RWPE1 (cell line): ENCODE measurements around the gene PALD1.

Experiments
- CTCF ChIA-PET: fragments of 350-600 bp; sonication (Branson Sonifier 250); formaldehyde crosslinking; extraction: SDS; loops from one replicate; lab custom pipeline; 2021; lab: Yijun Ruan, JAX
- POLR2A ChIA-PET: fragments of 400-600 bp; formaldehyde crosslinking; extraction: SDS; loops from one replicate; lab custom pipeline; 2020; ENCODE audit warnings: antibody characterized with exemption; ENCODE audit not compliant: low non-redundant PET; lab: Yijun Ruan, JAX
- DNase-seq: peaks from one replicate; pipeline ENCODE4 v3.0.0; 2012; ENCODE audit warnings: low spot score
- H3K27ac ChIP-seq: fragments of 450-650 bp; 2 replicates; pipeline ENCODE4 v1.5.1; 2017
- TF ChIP-seq, protein P1 (sequence below): fragments of 450-650 bp; conservative IDR thresholded peaks from 2 replicates; pipeline ENCODE4 v1.5.1; 2017; ENCODE audit warnings: low read depth, mild to moderate bottlenecking

Gene PALD1

DNA sequence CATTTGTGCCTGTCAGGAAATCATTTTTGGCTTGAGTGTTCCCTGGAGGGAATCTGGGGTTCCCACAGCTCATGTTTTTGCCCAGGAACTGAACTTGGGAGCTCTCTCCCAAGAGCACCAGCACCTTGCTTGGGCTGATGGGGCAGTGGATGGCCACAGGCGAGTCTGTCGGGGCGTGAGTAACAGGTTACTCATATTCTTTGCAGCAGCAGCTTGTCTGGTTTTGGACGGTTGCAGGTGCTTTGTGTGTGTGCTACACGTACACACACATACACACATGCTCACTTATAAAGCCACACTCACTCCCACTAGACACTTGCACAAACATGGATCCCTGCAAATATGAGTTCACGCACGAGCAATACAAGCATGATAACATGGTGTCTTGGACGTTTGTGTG, 2.9 kb upstream of the PALD1 start:
- CTCF ChIA-PET = interaction anchor here (0.5 to 3.6 kb wide), 6 partner anchors 14 to 772 kb away, joined by 3 to 18 read pairs (median 3); no protein-coding TSS in a partner anchor

DNA sequence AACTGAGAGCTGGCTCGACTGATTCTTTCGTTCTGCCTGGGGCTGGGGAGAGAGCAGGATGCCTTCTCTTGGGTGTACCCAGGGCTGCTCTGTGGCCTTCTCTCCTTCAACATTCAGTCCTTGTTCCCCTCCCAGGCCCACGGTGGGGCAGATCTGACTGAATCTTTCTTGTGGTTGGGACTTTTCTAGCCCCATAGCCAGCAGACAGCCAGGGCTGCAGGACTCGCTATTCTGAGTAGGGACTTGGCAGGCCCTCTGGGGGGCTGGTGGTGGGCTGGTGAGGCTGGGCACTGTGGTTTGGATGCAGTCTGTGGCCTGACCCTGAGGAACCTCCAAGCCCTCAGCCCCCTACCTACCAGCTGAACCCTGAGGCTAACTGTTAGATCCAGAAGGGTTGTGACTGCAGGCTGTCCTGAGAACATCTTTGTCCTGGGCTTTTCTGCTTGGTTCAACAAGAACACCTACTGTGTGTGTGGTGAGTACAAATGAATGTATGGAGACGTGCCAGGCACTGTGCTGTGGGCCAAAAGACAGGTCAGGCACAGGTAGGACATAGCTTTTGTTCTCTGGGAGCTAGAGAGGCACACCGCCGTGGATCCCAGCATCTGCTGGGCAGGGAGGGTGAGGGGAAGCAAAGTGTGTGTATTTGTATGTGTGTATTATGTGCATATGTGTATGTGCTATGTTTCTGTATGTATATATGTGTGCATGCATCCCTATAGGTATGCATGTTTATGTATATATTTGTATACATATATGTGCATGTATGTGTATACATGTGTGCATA, 2.1 kb upstream of the PALD1 start:
- TF ChIP-seq, protein P1, sequence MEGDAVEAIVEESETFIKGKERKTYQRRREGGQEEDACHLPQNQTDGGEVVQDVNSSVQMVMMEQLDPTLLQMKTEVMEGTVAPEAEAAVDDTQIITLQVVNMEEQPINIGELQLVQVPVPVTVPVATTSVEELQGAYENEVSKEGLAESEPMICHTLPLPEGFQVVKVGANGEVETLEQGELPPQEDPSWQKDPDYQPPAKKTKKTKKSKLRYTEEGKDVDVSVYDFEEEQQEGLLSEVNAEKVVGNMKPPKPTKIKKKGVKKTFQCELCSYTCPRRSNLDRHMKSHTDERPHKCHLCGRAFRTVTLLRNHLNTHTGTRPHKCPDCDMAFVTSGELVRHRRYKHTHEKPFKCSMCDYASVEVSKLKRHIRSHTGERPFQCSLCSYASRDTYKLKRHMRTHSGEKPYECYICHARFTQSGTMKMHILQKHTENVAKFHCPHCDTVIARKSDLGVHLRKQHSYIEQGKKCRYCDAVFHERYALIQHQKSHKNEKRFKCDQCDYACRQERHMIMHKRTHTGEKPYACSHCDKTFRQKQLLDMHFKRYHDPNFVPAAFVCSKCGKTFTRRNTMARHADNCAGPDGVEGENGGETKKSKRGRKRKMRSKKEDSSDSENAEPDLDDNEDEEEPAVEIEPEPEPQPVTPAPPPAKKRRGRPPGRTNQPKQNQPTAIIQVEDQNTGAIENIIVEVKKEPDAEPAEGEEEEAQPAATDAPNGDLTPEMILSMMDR = no peak
- POLR2A ChIA-PET = no interaction called here
- no peak for DNase-seq
- no peak overlapping the region for H3K27ac ChIP-seq
- CTCF ChIA-PET = interaction anchor here (0.5 to 3.6 kb wide), 5 partner anchors 15 to 284 kb away, joined by 3 to 18 read pairs (median 3); no protein-coding TSS in a partner anchor

More for the DNA sequence above, 2.9 kb upstream of the PALD1 start:
- no peak overlapping the region for H3K27ac ChIP-seq
- peak; percentile 82 for DNase-seq
- POLR2A ChIA-PET = no interaction called here
- TF ChIP-seq, protein P1 = no peak

DNA sequence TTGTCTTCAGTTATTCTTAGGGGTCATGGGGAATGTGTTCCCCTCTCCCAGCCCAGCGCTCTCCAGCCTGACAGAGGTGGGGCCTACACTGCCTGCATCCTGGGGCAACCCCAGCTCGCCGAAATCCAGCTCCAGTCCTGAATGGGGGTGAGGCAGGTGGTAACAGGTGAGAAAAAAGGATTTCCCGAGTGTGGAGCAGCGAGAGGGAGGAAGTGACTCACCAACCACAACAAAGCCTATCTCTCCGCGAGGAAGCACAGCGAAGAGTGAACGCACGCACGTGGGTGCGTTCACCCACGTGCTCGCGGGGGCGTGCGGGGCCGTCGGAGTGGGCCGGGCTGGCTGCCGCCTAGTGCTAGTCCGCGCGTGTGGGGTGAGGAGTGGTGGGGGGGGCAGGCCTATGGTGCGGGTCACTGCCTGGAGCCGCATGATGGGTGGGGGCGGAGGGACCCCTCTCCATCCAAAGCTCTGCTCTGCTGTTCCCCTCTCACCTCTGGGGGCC, 855 bp upstream of the PALD1 start:
- peak; percentile 87 for DNase-seq
- TF ChIP-seq, protein P1 = no peak
- ChIA-PET CTCF (interaction anchor here (0.6 to 3.6 kb wide), 5 partner anchors 16 to 681 kb away, joined by 3 to 18 read pairs (median 4); no protein-coding TSS in a partner anchor), POLR2A (no interaction called here)
- H3K27ac ChIP-seq = no peak overlapping the region

DNA sequence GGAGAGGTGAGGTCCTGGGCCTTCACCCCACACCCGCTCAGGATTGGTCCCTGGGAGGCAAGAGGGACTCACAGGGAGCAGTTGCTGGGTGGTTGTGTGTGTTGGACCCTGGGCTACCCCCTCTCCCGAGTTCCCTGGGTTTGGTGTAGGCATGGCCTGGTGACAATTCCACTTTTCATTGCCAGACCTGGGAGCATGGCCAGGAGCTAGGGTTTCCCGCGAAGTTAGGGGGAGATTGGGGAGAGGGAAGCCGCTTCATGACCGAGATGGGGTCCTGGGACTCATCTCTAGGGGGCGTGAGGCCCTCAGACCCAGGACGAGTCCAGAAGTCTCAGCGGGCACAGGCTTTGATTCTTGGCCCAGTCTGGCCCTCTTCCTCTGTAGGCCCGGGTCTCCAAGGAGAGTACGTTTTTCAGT, 606 bp downstream of the PALD1 start:
- ChIA-PET POLR2A (no interaction called here), CTCF (interaction anchor here (0.6 to 1.8 kb wide), 4 partner anchors 14 to 70 kb away, joined by 3 to 6 read pairs (median 4); no protein-coding TSS in a partner anchor)
- TF ChIP-seq, protein P1 = no peak
- H3K27ac ChIP-seq = no peak overlapping the region
- no peak for DNase-seq

DNA sequence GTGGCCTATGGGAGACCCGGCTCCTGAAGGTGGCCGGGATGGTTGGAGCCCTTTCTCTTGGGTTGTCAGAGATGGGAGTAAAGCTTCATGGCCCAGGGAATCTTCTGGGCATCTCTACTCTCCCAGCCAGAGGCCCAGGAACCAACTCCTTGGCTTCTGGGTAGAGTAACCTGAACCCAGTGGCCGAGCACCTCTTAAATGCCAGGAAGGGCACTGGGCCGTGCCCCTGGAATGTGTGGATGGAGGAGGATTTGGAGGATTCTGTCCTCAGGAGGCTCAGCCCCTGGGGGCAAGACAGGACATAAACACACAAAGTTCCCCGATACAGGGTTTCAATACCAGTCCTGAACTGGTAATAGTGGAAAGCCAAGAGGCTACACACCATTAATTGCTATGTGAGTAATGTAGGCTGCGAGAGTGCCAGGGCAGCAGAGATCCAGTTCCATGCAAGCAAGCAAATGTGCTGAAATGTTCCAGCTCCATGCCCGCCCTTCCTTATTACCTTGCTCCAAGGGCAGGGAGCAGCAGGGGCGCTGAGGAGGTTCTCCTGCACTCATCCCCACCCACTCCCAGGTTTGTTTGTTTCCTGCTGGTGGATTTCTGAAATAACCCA, 1.2 kb downstream of the PALD1 start:
- CTCF ChIA-PET = interaction anchor here (0.6 to 1.8 kb wide), 3 partner anchors 18 to 70 kb away, joined by 3 to 6 read pairs (median 3); no protein-coding TSS in a partner anchor
- TF ChIP-seq, protein P1 = no peak
- POLR2A ChIA-PET = no interaction called here
- H3K27ac ChIP-seq = no peak overlapping the region
- DNase-seq = no peak

DNA sequence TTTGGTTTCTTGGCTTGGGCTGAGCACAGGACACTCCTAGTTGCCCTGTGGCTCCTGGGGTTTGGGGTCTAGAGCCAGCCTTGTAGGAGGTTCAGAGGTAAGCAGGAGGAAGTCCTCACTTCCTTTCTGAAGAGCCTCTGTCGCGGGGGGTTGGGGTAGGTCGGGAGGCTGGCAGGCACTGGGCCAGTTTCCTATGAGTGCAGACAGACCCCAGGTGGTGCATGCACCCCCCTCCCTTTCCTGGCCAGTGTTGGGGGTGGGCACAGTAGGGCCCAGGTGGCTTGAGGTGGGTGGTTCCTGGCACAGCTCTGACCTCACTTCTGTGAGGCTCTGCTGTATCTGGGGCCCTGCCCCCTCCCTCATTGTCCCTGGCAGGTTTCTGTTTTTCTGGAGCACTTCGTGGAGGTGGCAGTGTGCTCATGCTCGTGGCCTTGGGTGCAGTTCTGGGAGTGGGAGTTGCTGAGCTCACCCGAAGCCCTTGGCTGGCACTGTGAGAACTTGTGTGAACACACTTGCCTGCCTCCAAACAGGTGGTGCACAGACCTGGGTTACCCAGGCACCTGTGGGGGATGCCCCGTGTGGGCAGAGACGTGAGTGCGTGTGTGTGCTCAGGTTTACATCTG, 1.8 kb downstream of the PALD1 start:
- no peak overlapping the region for H3K27ac ChIP-seq
- ChIA-PET POLR2A (no interaction called here), CTCF (interaction anchor here (1.8 kb wide), 1 partner anchor 19 kb away, joined by 6 read pairs; no protein-coding TSS in a partner anchor)
- TF ChIP-seq, protein P1 = no peak
- DNase-seq = no peak
